Hepatocyte (in vitro differentiated cells): ENCODE data around the gene KSR1. TPM values are rescaled to one million over a fixed set of nuclear protein-coding genes. Genes with fewer than 3 reads are reported as not detected.

Experiments used
- DNase-seq: peaks from one replicate; pipeline ENCODE4 v3.0.0-alpha.2; 2016; ENCODE audit warnings: low spot score
- H2AFZ ChIP-seq: fragments of 200-600 bp; sonication (generic); 2 replicates; pipeline ENCODE4 v1.6.0; 2016; ENCODE audit warnings: antibody characterized with exemption, mild to moderate bottlenecking
- H3K27ac ChIP-seq: fragments of 200-600 bp; sonication (generic); 2 replicates; pipeline ENCODE4 v1.5.1; 2016; ENCODE audit warnings: mild to moderate bottlenecking
- H3K27me3 ChIP-seq: fragments of 200-600 bp; sonication (generic); 2 replicates; pipeline ENCODE4 v1.6.1; 2016
- H3K36me3 ChIP-seq: fragments of 200-600 bp; sonication (generic); replicated peaks from 2 replicates; pipeline ENCODE4 v1.5.1; 2016; ENCODE audit warnings: low read depth; ENCODE audit not compliant: insufficient read depth
- H3K4me1 ChIP-seq: fragments of 200-600 bp; sonication (generic); 2 replicates; pipeline ENCODE4 v1.5.1; 2016; ENCODE audit warnings: mild to moderate bottlenecking, moderate library complexity; ENCODE audit not compliant: insufficient read depth
- H3K4me2 ChIP-seq: fragments of 200-600 bp; sonication (generic); 2 replicates; pipeline ENCODE4 v1.6.0; 2016
- H3K4me3 ChIP-seq: fragments of 200-600 bp; sonication (generic); 2 replicates; pipeline ENCODE4 v1.5.1; 2016; ENCODE audit warnings: mild to moderate bottlenecking
- H3K79me2 ChIP-seq: fragments of 200-600 bp; sonication (generic); 2 replicates; pipeline ENCODE4 v1.6.0; 2017; ENCODE audit warnings: mild to moderate bottlenecking
- H3K9me2 ChIP-seq: fragments of 200-600 bp; sonication (generic); replicated peaks from 2 replicates; pipeline ENCODE4 v1.6.0; 2017; ENCODE audit warnings: mild to moderate bottlenecking; ENCODE audit not compliant: insufficient read depth
- H3K9me3 ChIP-seq: fragments of 200-600 bp; sonication (generic); 2 replicates; pipeline ENCODE4 v1.5.1; 2016; ENCODE audit warnings: low read depth, mild to moderate bottlenecking
- H4K20me1 ChIP-seq: fragments of 200-600 bp; sonication (generic); 2 replicates; pipeline ENCODE4 v1.6.0; 2016; ENCODE audit warnings: mild to moderate bottlenecking; ENCODE audit not compliant: insufficient read depth, poor library complexity, severe bottlenecking
- CTCF ChIP-seq: fragments of 200-600 bp; sonication (generic); IDR thresholded peaks from 2 replicates; pipeline ENCODE4 v1.5.1; 2016; ENCODE audit warnings: antibody characterized with exemption, mild to moderate bottlenecking; ENCODE audit not compliant: poor library complexity
- EZH2 ChIP-seq: fragments of 200-600 bp; sonication (generic); IDR thresholded peaks from 2 replicates; pipeline ENCODE4 v1.6.1; 2016; ENCODE audit warnings: antibody characterized with exemption, mild to moderate bottlenecking, borderline replicate concordance
- EZH2phosphoT487 ChIP-seq: fragments of 200-600 bp; sonication (generic); IDR thresholded peaks from one replicate; pipeline ENCODE4 v1.6.1; 2018; ENCODE audit warnings: antibody characterized with exemption, mild to moderate bottlenecking, low read depth, moderate library complexity; ENCODE audit not compliant: unreplicated experiment, severe bottlenecking
- WGBS: methylation state at CpG from one replicate; pipeline ENCODE4 v1.1.6; 2016; ENCODE audit warnings: low lambda C conversion rate; ENCODE audit errors: missing lambda C conversion rate; 5-methylcytosine and 5-hydroxymethylcytosine counted together
- polyA plus RNA-seq: library from polyadenylated mRNA; unstranded; fragments of >200 nt; fragmentation: Nextera tagmentation; extraction: Ambion mirVana; gene quantifications from 2 replicates; pipeline ENCODE4 v1.2.1, GENCODE V29; 2016
- total RNA-seq: library from RNA; depleted of rRNA; stranded (reverse); fragments of >200 nt; gene quantifications from 2 replicates; pipeline ENCODE4 v1.2.3, GENCODE V29; 2014

The KSR1 gene
- total and polyA plus RNA-seq, 2 experiments from 2014 or later: 16.2 to 32.6 TPM

- WGBS: 82% methylated on average over 6 of the region's 6 CpGs
- Histone ChIP-seq H3K27me3 (no peaks in the 10 kb centered on the region), H3K4me2 (no peak overlapping the region), H3K36me3 (peaks cover 6% of the 10 kb centered on the region), H3K79me2 (peaks cover 37% of the 10 kb centered on the region), H2AFZ (no peak overlapping the region), H3K9me2 (no peaks in the 10 kb centered on the region), H4K20me1 (no peaks in the 10 kb centered on the region), H3K4me3 (no peak overlapping the region), H3K9me3 (no peaks in the 10 kb centered on the region), H3K4me1 (peaks cover 45% of the 10 kb centered on the region), H3K27ac (no peak overlapping the region)
- DNase-seq: no peak
- TF ChIP-seq EZH2phosphoT487 (no peak), CTCF (no peak), EZH2 (no peak)
Observed at GRCh38 chr17:27554911-27555310, 98.7 kb downstream of the KSR1 start.

- no peak for TF ChIP-seq EZH2phosphoT487
- no peak for TF ChIP-seq CTCF
- TF ChIP-seq EZH2: no peak
- no peak overlapping the region for H2AFZ ChIP-seq
- peaks cover 48% of the 10 kb centered on the region for H3K4me1 ChIP-seq
- WGBS: 89% methylated on average over 5 of the region's 5 CpGs
- no peaks in the 10 kb centered on the region for H3K9me2 ChIP-seq
- DNase-seq: no peak
- H3K4me3 ChIP-seq: no peak overlapping the region
- peaks cover 6% of the 10 kb centered on the region for H3K36me3 ChIP-seq
- H4K20me1 ChIP-seq: no peaks in the 10 kb centered on the region
- H3K27me3 ChIP-seq: no peaks in the 10 kb centered on the region
- no peaks in the 10 kb centered on the region for H3K9me3 ChIP-seq
- H3K27ac ChIP-seq: no peak overlapping the region
- H3K79me2 ChIP-seq: peaks cover 33% of the 10 kb centered on the region
- no peak overlapping the region for H3K4me2 ChIP-seq
Observed at GRCh38 chr17:27555339-27555738, 99.1 kb downstream of the KSR1 start.

GRCh38 chr17:27558341-27558740 lies 102.1 kb downstream of the KSR1 start:
- Histone ChIP-seq H3K4me1 (peaks cover 29% of the 10 kb centered on the region), H3K36me3 (no peaks in the 10 kb centered on the region), H3K9me3 (no peaks in the 10 kb centered on the region), H3K4me2 (peak overlapping the region; percentile 62), H3K9me2 (no peaks in the 10 kb centered on the region), H3K27me3 (no peaks in the 10 kb centered on the region), H3K4me3 (no peak overlapping the region), H3K79me2 (peaks cover 44% of the 10 kb centered on the region), H3K27ac (peak overlapping the region; percentile 90), H4K20me1 (no peaks in the 10 kb centered on the region), H2AFZ (no peak overlapping the region)
- DNase-seq: no peak
- WGBS: 86% methylated on average over 5 of the region's 5 CpGs
- no peak for TF ChIP-seq EZH2phosphoT487
- TF ChIP-seq EZH2: no peak
- no peak for TF ChIP-seq CTCF
